ENCODE measurements around the gene PEX14.
A peak's percentile ranks its signal among the peaks of the same experiment; 100 is the strongest.

Gene PEX14

DNA sequence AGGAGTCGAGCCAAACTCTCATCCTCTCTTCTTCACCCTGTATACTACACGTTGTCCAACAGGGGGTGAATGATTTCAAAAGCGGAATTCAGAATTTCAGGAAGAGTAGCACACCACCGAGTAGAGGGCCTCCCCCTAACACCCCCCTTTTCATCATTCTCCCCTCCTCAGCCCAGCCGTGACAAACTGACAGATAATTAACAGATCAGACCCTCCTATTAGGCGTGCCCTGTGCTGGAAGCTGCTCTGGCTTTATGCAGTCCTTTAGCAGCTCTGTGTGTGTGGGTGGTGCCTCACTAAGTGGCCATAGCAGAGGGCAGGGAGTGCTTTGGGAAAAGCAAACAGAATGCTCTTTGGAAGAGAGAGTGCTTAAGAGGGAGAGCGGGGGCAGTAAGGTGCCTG, 44.3 kb downstream of the PEX14 start:
- peak; percentile 36 for DNase-seq (ENCODE audit: low spot score)

DNA sequence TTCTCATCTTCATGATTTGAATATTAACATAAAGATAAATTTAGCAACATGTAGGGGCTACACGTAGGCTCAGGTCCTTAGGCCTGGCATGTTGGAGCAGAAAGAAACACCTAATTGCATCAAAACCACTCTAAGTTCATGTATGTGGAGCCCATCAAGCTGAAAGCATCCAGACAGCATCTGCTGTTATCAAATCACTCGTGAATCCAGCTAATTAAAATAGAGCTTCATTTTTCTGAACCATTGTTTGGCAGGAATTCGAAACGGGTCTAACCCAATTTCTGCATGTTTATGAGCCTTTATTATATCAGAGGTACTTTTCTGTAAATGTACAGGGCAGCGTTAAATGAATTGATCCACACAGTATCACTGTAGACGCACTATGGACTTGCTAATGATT, 45.7 kb downstream of the PEX14 start:
- no peak for DNase-seq (ENCODE audit: low spot score)

DNA sequence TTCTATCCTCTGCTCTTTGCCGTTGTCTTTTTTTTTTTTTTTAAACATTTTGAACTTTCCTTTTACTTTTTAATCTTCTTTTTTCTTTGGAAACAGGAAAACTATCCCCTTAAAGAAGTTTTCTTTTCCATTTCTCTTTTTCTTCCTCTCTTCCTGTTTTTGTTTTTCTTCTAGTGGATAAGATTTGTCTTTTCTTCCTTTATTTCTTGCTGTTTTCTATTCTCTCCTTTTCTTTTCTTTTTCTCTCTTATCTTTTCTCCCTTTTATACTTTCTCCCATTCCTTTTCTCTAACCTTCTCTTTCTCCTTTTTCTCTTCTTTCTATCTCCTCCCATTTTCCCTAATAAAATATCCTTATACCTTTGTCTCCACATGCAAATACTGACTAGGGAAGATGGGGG, 46.2 kb downstream of the PEX14 start:
- DNase-seq (ENCODE audit: low spot score) = no peak

DNA sequence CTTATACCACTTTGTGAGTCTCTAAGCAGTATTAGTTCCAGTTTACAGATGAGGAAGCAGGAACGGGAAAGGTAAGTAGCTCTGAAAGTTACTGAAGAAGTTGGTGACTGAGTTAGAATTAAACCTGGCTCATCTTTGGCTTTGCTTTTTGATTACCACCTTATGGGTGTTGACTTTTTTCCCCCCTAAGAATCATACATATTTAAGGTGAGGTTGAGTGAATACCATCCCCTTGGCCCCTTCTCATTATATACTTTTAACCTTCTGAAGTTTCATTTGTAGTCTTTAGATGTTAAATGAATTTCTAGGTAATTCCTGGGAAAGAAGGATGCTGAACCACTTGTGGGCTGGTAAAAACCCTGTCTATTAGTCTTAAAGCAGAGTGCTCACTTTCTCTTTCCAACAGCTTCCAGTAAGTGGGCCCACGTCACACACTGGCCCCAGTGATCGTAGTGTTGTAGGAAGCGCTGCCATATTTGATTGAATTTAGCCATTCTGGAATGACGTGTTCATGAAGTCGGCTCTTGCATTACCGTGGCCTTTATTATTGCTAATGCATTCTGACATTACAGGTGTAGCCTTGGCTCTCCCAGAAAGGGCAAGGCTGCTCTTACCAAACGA, 46.9 kb downstream of the PEX14 start:
- no peak for DNase-seq (ENCODE audit: low spot score)

DNA sequence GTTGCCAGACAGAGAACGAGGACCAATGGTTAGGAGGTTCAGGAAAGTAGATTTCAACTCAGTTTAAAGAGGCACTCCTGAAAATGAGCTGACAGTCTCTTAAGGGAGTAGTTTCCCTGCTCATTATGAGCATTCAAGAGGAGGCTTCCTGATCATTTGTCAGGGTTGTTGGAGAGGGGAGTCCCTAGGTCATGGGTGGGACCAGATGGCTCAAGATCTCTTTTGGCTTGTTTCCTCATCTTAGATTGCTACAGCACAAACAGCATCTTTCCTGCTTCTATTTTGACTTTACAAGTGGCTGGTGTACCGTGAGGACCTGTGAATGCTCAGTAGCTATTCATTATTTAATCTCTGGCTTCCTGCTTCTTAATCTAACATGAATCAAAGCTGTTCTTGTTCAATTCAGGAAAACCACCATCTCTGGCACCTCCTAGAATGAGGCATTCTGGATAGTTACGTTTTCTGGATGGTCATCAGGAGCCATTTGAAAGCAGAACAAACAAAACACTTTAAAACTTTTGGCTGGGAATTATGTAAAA, 47.6 kb downstream of the PEX14 start:
- no peak for DNase-seq (ENCODE audit: low spot score)

DNA sequence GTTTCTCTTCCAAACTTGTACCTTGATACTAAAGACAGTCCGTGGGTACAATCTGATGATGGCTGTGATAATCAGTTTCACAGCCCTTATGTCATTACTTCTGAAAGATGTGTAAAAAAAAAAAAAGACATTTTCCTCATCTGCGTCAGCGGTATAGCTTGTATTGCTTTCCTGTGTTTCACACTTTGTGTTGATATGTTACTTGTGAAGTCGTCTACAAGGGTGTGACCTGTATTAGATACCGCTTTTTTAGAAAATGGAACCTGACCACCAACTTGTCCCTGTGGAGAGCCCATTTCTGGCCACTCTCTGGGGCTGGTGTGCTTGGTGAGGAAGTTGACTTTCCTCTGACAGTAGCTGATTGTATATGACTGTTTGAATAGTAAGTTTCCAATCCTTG, 50.5 kb downstream of the PEX14 start:
- DNase-seq (ENCODE audit: low spot score) = no peak

DNA sequence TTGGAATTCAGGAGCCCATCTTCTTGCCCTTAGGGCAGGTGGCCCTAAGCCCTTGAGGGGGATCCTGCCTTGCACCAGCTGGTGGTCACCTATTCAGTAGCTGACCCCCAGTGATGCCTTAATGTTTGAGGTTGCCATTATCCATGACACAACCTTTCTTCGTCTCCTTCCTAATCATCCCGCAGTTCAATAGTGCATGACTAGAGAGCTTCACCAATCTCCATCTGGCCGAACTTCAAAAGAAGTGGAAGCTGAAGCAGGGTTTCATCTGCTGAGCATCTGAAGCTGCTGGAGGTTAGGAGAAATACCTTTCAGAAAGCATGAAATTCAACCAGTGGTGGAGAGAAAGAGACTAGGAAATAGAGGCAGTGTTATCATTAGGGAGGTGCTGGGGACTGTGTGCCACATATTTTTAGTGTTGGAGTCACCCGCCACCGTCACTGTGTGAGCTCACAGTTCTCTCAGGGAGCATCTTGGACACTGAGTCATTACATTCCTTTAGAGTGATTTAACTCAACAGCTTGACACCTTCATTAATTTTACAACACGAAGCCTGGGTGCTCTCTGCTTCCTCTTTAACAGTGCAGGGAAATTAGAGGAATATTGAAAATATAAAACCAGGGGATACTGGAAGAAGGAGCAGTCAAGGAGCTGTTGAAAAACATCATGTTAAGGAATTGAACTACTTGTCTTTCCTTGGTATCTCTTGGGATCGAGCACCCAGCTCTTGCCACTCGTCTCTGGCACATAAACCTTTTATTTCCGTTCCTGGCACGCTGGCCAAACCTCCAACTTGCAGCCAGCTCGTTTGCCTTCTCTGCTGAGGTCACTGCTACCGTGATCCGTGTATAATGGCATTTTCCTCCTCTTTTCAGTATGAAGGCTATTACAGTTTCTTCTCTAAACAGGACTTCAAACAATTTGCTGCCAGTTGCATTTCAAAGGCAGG, 53.6 kb downstream of the PEX14 start:
- DNase-seq (ENCODE audit: low spot score) = peak; percentile 97

DNA sequence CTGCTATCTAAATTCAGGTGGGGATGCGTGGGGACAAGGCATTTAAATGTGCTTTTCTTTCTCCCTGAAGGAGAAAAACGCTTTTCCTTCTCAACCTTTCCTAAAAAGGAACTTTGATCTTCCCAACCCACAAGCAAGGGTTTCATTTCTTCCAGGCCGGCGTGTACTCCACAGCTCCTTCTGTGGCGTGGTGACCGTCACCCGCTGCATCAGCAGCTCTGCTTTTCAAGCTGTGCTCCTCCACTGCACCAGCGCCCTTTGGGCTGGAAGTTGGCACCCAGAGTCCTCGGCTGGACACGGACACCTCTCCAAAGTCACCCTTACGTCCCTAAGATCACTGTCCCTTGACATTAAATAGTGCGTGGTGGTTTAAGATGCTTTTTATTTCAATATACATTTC, 54.3 kb downstream of the PEX14 start:
- DNase-seq (ENCODE audit: low spot score) = peak; percentile 32

DNA sequence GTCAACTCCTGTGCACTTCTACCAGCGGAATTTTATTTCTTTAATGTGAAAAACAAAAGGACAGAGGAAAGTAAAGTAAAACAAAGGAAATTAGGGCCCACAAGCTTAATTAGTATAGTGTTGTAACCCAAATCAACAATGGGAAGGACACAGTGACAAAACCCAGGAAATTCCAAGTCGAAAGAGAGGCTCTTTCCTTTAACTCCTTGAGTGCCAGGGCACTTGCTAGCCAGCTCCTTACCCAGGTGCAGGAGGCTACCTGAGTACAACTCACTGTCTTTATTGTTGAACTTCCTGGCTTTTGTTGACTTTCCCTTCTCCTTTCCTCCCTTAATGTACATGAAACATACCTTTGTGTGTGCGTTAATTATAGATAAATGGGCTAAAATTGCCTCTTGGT, 55.0 kb downstream of the PEX14 start:
- DNase-seq (ENCODE audit: low spot score) = peak; percentile 54

DNA sequence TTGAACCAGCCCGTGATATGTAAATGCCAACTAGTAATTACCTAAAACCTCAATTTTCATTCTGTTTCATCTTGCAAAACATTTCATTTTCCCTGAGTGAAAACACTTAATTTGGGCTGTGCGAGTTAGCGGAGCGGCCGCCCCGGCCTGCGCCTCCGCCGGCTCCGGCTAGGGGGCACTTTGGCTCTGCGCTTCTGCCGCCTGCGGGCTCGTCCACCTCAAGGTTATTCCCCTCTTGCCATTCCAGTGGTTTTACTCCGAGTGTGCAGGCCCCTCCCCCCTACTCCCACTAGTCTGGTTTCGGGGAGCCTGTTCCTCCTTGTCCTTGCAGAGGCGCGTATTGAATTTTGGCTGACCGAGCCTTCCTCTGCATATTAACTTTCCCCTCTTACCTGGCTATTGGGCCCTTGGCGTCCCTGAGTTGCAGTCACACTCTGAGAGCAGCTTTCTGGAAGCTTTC, 55.6 kb downstream of the PEX14 start:
- DNase-seq (ENCODE audit: low spot score) = peak; percentile 82

DNA sequence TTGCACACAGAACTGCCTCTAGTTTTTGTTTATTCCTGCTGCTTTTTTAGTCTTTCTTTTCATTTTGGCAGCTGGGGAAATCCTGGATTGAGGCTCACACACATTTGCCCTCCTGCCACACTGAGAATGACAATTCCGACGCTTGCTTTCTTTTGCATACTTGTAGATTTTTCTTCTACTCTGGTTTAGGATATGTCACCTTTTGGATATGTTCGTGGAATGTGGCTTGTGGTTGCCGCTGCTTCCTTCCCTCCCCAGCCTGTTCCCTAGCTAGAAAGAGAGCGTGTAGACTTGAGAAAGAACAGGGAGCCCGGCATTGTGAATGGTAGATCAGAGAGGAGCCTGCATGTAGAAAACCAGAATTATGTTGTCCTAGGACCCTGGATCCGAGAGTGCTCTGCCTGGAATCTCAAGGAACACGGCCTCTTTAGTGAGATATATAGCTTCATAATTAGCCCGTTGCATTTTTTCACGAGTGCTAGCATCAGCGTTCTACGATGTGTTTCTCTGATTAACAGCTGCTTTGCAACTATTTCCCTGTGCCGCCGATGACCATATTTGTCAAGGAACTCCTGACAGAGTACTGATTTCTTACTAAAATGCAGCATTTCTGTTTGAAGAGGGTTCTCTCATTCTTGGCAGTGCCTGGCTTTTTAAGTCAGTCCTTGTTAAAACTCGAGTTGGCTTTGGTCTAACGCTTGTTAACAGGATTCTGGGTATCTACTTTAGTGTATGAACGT, 56.2 kb downstream of the PEX14 start:
- DNase-seq (ENCODE audit: low spot score) = peak; percentile 85

DNA sequence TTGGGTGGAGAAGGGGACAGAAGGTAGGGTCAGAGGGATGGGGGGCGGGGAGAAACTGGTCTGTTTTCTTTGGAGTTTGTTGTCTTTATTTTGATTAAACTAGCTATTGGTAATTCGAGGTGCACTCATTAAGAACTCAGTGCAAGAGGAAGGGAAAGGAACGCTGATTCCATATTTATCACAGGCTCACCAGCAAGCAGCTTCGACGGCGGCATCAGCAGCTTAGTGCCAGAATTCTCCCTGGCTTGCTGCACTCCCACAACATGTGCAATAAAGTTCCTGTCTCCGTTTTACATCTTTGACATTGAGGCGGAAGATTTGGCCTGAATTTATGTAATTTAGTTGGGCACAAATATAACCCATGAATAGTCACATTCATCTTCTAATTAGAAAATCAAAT, 57.6 kb downstream of the PEX14 start:
- DNase-seq (ENCODE audit: low spot score) = no peak

DNA sequence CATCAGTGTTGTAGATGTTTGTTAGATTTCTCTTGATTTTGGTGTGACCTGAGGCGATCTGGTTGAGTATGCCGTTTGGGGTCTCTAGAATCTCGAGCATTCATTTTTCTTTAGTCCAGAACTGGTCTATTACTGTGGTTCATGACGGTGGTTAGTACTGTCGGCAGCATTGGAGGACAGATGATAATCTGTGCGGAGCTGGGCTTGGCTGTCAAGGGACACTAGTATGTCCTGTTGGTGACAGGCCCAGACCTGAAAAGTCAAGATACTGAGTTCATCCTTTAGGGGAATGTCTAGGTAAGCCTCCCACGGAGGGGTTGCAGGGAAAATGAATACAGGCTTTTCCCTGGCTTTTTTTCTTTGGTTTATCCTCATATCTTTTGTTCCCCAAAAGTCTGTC, 59.8 kb downstream of the PEX14 start:
- DNase-seq (ENCODE audit: low spot score) = no peak

DNA sequence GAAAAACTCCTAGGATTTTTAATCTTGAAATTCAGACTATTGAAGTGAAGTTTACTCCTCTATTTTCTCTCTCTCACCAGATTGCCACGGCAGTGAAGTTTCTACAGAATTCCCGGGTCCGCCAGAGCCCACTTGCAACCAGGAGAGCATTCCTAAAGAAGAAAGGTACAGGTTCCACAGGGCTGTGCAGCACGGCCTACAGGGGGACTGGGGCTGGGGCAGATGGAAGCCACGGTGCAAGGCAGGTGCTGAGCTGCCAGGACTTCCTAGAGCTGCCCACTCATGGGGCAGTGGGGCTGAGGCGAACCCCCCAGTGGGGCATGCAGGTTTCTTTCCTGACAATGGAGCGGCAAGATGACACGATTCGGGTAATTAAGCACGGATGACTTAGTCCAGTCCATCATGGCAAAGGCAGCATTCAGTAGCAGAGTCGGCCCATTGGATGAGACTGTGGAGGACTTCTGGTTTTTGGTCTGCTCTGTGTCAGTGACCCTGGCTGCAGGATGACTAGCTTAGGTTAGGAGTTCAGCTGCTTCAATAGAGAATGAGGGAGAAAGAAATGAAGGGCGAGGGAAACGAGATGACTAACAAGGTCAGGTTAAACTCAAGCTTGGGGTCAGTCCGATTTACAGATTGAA, 61.5 kb downstream of the PEX14 start:
- DNase-seq (ENCODE audit: low spot score) = no peak

DNA sequence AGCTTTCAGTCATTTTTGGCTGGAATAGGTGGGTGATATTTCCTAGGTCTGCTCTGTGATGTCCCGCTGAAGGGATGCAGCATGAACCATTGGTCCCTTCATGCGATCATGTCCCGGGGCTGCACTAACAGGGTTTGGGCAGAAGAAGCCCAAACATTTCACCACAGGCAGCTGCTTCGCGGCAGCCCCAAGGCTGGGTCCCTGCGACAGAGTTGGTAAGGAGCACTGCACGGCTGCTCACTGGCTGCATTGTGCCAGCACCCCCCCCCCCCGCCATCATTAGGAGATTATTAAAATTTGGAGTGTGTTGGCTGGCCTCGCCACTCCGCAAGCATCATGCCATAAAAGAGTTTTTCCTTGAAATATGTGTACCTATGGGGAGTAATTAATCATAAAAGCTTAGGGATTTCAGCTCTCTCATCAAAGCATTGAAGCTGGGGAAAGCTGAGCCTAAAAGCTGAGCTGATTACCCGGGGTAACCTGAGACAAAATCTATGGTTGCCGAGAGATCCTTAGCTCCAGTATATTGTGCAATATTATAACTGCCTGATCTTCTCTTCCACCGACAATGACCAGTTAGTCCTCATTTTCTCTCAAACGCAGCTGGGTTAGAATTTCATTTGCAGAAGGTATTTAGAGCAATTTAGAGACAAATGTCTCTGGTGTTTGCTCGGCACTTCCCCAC, 62.5 kb downstream of the PEX14 start:
- DNase-seq (ENCODE audit: low spot score) = no peak

DNA sequence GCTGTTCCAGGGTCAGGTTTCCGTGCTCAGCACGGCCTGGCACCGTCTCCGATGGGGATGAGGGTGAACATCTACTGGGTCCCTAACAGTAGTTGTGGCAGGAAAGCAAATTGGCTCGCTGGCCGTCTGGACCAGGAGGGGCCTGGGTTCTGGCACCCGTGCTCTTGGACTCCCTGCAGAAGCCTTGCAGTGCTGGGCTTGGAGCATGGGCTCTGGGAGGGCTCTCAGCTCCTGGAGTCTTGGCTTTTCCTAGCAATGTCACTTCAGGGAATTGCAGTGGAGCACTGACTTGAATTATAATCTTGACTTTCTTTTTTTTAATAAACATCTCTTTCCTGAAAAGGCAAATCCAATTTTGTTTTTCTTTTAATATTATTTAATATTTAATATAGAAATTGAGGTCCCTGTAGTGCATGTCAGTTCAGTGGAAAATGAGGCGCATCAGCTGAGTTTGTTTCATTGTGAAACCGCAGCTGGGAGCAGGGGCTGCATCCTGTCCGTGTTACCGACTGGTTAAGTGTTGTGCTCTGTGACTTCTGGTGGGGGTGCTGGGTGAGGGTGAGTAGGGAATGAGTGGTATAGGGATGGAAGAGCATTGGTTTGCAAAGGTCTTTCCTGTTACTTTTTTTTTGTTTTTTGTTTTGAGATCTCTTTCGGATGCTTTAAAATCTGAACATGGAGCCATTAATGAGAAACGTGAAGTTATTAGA, 64.1 kb downstream of the PEX14 start:
- DNase-seq (ENCODE audit: low spot score) = no peak

DNA sequence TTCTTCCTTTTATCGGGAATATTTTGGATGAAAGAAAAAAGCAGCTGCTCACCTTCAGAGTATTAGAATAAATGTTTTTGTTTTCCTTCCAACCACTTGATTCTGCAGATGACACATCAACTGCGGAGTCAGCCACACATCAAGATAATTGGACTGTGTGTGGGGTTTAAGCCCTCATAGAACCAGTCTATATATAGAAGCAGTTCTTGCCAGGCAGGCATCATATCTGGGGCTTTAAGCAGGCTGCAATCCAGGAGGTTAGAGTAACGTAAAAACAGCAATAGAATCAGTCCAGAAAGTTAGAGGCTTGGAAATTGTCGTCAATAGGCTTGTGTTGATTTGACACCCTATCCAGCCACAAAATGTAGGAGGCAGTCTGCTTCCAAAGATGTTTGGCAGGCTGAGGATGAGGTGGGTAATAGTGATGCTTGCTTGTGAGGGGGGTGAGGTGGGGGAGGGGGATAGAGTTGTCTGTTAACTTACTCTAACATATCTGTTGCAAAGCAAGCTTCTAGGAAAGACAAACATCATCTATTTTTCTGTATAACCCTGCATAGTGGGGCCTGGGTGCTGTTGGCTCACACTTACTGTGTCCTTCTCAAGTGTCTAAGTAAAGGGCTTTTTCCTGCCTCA, 64.8 kb downstream of the PEX14 start:
- DNase-seq (ENCODE audit: low spot score) = no peak

DNA sequence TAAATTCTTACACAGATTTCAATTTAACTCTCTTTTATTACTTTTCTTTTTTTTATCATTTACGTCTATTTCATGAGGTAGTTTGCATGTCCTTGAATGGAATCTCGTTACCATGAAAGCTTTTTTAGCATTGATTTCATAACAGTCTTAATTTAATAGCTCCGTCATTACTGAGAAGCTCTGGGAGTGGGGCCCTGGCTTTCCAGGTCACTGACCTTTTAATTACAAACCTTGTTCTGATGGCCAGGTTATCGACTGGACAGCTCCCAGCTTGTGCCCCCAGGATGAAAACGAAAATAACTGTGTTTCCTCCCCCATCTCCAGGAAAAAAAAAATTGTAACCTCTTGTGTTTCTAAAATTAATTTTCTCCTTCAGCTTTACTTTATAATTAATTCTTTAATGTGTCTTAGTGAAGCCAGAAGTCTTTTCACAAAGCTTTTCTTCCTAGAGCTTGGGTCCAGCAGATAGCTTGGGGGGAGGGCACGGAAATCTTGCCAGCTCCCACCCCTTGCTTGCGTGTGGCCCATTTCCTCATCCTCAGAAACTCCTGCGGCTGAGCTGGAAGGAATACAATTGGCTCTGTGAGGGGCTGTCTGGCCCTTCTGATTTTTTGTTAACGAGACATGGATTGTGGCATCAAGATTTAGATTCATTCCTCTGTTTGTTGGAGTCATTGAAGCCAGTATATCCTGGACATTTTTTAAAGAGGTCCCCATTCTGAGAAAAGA, 65.7 kb downstream of the PEX14 start:
- DNase-seq (ENCODE audit: low spot score) = no peak

DNA sequence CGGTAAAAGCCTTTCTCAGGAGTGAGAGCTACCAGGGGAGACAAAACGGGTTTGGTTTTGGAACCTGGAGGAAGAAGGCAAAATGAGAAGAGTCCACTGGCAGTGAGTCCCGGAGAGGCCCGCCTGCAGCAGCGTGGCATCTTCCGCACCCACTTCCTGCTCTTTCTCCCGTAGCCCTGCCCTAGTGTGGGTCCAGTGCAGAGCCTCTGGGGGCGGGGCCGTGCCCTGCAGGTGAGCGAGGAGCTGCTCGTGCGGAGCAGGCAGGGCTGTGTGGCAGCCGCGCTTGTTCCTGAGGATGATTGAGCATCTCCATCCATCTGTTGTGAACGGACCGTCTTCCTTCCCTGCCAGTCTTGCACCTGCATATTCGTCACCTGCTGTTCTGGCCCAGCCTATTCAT, 66.5 kb downstream of the PEX14 start:
- no peak for DNase-seq (ENCODE audit: low spot score)

DNA sequence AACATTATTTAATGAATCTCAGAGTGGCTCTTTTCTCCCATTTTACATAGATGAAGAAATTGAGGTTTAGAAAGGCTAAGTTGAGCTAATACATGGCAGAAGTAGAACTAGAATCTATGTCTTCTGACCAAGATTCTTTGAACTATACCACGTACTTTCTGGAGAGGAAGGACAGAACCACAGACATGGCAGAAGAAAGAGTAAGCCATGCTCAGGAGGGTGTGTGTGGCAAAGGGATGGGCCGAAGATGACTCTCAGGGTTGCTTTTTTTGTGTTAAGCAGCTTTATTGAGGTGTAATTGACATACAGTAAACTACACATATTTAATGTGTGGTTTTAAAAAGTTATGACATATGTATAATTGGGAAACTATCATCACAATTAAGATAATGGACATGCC, 69.5 kb downstream of the PEX14 start:
- DNase-seq (ENCODE audit: low spot score) = no peak

Measured in kidney tubule cell (primary cell).